GM15510 (cell line): ENCODE data around the gene MPP3.

ENCODE experiments used
- POLR2A ChIP-seq: IDR thresholded peaks from 3 replicates; pipeline ENCODE4 v1.6.1; 2011; ENCODE audit warnings: borderline replicate concordance; ENCODE audit not compliant: insufficient read length; ENCODE audit errors: extremely low read depth

Gene MPP3

GRCh38 chr17:43774304-43775250 is 58.4 kb downstream of the MPP3 start:
- no peak for TF ChIP-seq POLR2A

- TF ChIP-seq POLR2A, result no peak
Measured at GRCh38 chr17:43772877-43773648, 59.9 kb downstream of the MPP3 start.

- no peak for TF ChIP-seq POLR2A
Measured at GRCh38 chr17:43771463-43771862, 61.5 kb downstream of the MPP3 start.

- no peak for TF ChIP-seq POLR2A
Measured at GRCh38 chr17:43770957-43771356, 62.0 kb downstream of the MPP3 start.

- TF ChIP-seq POLR2A, result no peak
Measured at GRCh38 chr17:43769859-43770258, 63.1 kb downstream of the MPP3 start.

- no peak for TF ChIP-seq POLR2A
Measured at GRCh38 chr17:43769426-43769825, 63.5 kb downstream of the MPP3 start.

- TF ChIP-seq POLR2A, result no peak
Measured at GRCh38 chr17:43768943-43769342, 64.0 kb downstream of the MPP3 start.

GRCh38 chr17:43768382-43768781 is 64.6 kb downstream of the MPP3 start:
- TF ChIP-seq POLR2A, result no peak

GRCh38 chr17:43767713-43768059 is 65.3 kb downstream of the MPP3 start:
- TF ChIP-seq POLR2A, result no peak

GRCh38 chr17:43767053-43767712 is 65.8 kb downstream of the MPP3 start:
- no peak for TF ChIP-seq POLR2A

- no peak for TF ChIP-seq POLR2A
Measured at GRCh38 chr17:43766413-43767052, 66.4 kb downstream of the MPP3 start.

- TF ChIP-seq POLR2A, result no peak
Measured at GRCh38 chr17:43760254-43760852, 72.6 kb downstream of the MPP3 start.

- no peak for TF ChIP-seq POLR2A
Measured at GRCh38 chr17:43759836-43760235, 73.1 kb downstream of the MPP3 start.

- no peak for TF ChIP-seq POLR2A
Measured at GRCh38 chr17:43758497-43759174, 74.3 kb downstream of the MPP3 start, which contains the start of gene SOST. Gene SOST, minus strand, starts transcription at chr17:43758791. Its CDS starts 50 bp downstream, at chr17:43758741.
